HG03354 (cell line): Measurements from ENCODE around the gene WASHC4.
"Not testable (repeated sequence)": the region's sequence is repeated elsewhere in the genome, so short reads cannot be mapped to it uniquely, and the experiment has no call there.

ENCODE experiments used
- ATAC-seq: cut with Tn5 transposase; IDR thresholded peaks from one replicate; pipeline ENCODE4 v1.9.1; 2021; ENCODE audit warnings: mild to moderate bottlenecking; ENCODE audit not compliant: unreplicated experiment, poor library complexity, severe bottlenecking

Gene WASHC4

GRCh38 chr12:105156260-105156659 lies 48.7 kb downstream of the WASHC4 start:
- ATAC-seq = no peak

DNA sequence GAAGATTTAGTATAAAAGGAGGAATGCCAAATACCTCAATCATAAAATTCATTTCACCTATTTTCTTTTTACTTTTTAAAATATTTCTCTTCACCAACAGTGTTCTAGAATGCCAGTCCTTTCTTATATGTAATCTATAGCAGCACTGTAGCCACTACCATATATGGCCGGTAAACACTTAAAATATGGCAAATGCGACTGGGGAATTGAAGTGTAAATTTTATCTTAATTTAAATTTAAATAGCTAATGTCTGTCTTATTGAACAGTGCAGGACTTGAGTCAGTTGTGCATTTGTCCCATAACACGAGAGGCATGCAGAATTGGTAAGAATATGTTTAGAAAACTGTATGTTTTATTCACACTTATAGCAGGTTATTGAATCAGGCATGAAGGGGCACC lies 50.1 kb downstream of the WASHC4 start:
- ATAC-seq = no peak

GRCh38 chr12:105158876-105159275 lies 51.3 kb downstream of the WASHC4 start:
- no peak for ATAC-seq

GRCh38 chr12:105162174-105162573 lies 54.6 kb downstream of the WASHC4 start:
- no peak for ATAC-seq

DNA sequence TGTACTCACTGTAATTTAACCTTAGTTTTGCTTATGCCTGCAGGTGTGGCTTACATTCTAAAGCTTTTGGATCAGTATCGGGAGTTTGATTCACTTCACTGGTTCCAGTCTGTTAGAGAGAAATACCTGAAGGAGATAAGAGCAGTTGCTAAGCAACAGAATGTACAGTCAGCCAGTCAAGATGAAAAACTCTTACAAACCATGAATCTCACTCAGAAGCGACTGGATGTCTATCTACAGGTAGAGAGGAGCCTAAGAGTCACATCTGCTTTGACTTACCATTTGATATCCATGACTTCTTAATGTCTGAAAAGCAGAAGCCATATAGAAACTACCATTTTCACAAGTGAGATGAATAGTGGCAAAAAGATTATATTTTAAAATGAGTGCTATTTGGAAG lies 56.5 kb downstream of the WASHC4 start:
- no peak for ATAC-seq

GRCh38 chr12:105166736-105167135 lies 59.2 kb downstream of the WASHC4 start:
- no peak for ATAC-seq

GRCh38 chr12:105167346-105167745 lies 59.8 kb downstream of the WASHC4 start:
- ATAC-seq = no peak

DNA sequence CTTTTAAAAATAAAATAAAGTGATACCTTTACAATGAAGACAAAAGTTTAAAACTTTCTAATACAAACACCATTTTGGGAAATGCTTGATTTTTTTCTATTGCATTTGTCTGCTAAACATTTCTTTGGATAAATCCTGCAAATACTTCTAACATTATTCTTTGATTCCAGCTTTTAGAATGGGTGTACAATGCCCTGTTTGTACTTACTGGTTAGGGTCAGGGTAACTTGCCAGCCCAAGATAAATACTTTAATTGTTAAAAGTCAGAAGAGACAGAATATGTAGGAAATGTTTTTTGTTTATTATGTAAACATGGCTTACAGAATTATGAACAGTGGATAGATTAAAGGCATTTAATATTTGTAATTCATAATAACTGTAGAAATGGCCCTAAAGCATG lies 60.5 kb downstream of the WASHC4 start:
- no peak for ATAC-seq

DNA sequence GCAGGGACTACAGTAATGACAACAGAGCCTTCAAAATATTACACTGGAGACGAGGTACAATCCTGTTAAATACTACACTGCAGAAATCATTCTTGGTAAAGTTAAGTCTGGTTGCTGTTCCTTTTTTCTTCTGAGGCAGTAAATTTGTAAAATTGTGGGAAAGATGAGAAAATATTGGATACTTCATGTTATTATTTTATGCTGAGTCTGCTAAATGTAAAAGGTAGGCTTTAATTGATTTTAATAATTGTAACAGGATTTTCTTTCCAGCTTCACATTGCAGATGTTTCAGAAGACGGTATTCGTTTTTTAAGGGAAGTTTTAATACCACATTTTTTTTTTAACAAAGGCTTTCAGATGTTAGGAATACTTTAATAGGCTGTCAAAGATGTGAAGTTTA lies 62.6 kb downstream of the WASHC4 start:
- ATAC-seq = no peak

DNA sequence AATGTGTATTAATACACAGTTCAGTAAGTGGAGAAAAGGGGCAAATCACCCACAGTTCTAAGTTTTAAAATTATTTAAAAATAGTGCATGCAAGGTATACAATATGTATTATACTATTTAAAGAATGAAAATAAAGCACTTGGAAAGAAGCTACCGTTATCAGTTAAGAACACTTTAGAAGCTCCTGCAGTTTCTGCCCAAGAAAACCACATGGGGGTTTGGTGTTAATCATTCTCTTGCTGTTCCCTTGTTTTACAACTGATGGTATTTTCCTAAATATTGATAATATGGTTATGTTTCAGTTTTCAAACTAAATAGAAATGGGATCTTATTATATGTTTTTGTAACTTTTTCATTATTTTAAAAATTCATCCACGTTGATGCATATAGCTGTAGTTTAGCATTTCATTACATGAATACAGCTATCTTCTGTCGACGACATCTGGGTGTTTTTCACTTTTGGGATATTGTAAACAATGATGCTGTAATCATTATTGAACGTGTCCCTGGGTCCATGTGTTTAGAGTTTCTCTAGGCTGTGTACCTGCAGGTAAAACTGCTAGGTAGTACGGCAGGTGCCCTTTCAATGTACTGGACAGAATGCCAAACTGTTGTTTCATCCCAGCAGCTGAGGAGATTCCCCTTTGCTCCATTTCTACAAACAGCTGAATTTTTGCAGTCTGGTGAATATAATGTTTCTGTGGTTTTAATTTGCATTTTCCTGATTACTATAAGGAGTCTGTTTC lies 64.3 kb downstream of the WASHC4 start:
- ATAC-seq = no peak

DNA sequence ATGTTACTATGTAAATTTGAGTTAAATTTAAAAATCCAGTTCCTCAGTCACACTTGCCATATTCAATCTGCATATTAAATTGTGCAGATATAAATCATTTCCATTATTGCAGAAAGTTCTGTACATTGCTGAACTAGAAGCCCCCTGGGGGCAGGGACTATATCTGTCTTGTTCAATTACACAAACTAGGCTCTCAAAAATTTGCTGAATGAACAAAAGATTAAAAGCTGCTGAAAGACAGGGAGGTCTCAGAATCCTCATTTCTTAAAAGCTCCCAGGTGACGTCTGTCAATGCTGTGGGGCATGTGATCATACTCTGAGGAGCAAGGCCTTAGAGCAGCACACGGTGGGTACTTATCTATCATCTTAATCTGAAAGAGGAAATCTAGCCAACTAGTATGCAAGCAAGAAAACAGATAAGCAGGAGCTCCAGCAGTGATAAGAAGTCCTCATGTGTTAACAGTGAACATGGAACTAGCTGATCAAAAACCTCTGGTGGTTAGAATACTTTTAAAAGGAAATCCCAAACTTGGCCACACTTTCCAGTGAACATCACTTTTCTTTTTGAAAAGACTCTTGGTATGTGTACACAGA lies 68.0 kb downstream of the WASHC4 start:
- no peak for ATAC-seq

- no peak for ATAC-seq
These were observed 69.7 kb downstream of the WASHC4 start for GRCh38 chr12:105177208-105177607.

DNA sequence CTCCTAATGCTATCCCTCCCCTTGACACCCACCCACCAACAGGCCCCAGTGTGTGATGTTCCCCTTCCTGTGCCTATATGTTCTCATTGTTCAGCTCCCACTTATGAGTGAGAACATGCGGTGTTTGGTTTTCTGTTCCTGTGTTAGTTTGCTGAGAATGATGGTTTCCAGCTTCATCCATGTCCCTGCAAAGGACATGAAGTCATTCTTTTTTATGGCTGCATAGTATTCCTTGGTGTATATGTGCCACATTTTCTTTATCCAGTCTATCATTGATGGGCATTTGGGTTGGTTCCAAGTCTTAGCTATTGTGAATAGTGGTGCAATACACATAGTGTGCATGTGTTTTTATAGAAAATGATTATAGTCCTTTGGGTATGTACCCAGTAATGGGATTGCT lies 71.6 kb downstream of the WASHC4 start:
- not testable (repeated sequence) for ATAC-seq

GRCh38 chr12:105183406-105183805 lies 75.9 kb downstream of the WASHC4 start:
- ATAC-seq = not testable (repeated sequence)

DNA sequence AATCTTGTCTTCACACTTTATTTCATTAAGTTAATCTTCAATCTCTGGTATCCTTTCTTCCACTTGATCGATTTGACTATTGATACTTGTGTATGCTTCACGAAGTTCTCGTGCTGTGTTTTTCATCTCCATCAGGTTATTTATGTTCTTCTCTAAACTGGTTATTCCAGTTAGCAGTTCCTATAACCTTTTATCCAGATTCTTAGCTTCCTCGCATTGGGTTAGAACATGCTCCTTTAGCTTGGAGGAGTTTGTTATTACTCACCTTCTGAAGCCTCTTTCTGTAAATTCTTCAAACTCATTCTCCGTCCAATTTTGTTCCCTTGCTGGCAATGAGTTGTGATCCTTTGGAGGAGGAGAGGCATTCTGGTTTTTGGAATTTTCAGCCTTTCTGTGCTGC lies 76.4 kb downstream of the WASHC4 start:
- ATAC-seq = not testable (repeated sequence)

- ATAC-seq = no peak
These were observed 81.8 kb downstream of the WASHC4 start for GRCh38 chr12:105189293-105189692.

GRCh38 chr12:105190530-105190929 lies 83.0 kb downstream of the WASHC4 start:
- ATAC-seq = no peak

GRCh38 chr12:105192624-105193225 lies 85.2 kb downstream of the WASHC4 start:
- ATAC-seq = no peak

DNA sequence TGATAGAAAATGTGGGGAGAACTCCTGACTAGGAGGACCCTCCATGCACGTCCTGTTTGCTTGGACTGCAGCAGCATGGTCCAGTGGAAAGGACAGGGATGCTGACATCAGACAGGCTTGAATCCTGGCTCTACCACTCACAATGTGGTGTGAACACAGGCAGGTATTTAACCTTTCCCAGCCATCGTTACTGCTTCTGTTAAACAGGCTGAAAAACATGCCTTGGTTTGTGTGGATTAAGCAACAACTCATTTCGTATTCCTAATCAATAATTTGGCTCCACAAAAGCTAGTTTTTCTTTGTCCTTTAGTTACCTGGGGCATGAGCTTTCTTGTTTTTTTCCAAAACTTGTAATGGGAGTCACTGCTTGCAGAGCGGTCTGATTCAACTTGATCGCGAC lies 87.4 kb downstream of the WASHC4 start:
- no peak for ATAC-seq

DNA sequence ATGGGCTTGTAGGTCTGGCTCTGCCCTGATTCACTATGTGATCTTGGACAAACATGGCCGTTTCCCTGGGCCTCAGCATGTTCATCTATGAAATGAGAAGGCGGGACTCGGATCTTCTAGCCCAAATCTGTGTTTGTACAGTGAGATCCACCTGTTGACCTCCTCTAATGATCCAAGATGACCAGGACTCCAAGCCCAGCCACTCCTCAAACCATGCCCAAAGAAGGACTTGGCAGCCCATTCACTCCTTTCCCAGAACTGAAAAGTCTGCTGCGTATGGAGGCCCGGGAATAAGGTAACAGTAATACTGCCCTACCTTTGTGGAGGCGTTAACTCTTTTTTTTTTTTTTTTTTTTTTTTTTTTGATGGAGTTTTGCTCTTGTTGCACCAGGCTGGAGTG lies 88.6 kb downstream of the WASHC4 start:
- ATAC-seq = no peak

DNA sequence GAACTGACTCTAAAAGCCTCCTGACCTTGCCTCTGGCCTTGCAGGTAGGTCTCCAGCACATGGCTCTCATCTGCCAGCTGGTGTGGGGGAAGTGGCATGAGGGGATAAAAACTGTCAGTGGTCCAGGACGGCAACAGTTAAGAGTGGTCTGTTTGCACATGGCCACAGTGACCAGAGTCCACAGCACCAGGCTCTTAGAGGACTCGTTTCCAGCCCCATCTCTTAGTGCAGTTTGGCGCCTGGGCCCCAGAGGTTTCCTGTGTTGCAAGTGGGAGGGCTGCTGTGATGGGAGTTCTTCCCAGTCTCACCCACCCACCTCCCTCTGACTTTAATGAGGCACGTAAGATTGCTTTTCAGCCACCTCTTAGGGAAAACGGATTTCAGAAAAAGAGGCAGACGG lies 91.4 kb downstream of the WASHC4 start:
- no peak for ATAC-seq
